Measurements from ENCODE around the gene RABAC1. TPM values are rescaled to one million over a fixed set of nuclear protein-coding genes. Genes with fewer than 3 reads are reported as not detected.

The RABAC1 gene
- total RNA-seq, 1 experiment from 2014 or later: 66.3 TPM

GRCh38 chr19:41907994-41908615 is 51.0 kb downstream of the RABAC1 start:
- intact Hi-C loops (cut with micrococcal nuclease): no loop called here
- BruUV-seq (replicated peaks): no TSS peak
- TF ChIP-seq FOSL1 (IDR thresholded peaks at IDR 0.05; ENCODE audit: low read depth) (no peak), EZH2phosphoT487 (IDR thresholded peaks at IDR 0.05; ENCODE audit: borderline replicate concordance) (no peak), ATF3 (IDR thresholded peaks at IDR 0.05) (no peak), TCF7L2 (IDR thresholded peaks at IDR 0.05; ENCODE audit: borderline replicate concordance, extremely low read depth, insufficient read depth, insufficient read length) (no peak), CEBPB (IDR thresholded peaks at IDR 0.05; ENCODE audit: low read depth) (no peak), POLR2A (IDR thresholded peaks at IDR 0.05; ENCODE audit: borderline replicate concordance, extremely low read depth, insufficient read depth, insufficient read length) (no peak), SRF (IDR thresholded peaks at IDR 0.05; ENCODE audit: low read depth) (no peak), SP1 (IDR thresholded peaks at IDR 0.05; ENCODE audit: low read depth) (no peak), RAD21 (IDR thresholded peaks at IDR 0.05; ENCODE audit: low read depth) (no peak), SIN3A (IDR thresholded peaks at IDR 0.05; ENCODE audit: low read depth) (no peak)

More at GRCh38 chr19:41907994-41908615, 51.0 kb downstream of the RABAC1 start:
- Histone ChIP-seq H3K27me3 (ENCODE audit: insufficient read depth, low read length) (no peaks in the 10 kb centered on the region), H3K36me3 (ENCODE audit: control insufficient read depth in 1 of 2, insufficient read depth in 2 of 2, low read length in 2 of 2) (peaks cover 16 to 20% of the 10 kb centered on the region in 2 experiments; a peak in 3 of 4 replicates), H3K4me2 (ENCODE audit: low read length) (no peak overlapping the region), H3K27ac (ENCODE audit: low read depth, low read length) (no peak overlapping the region), H3K9me2 (ENCODE audit: insufficient read depth) (no peaks in the 10 kb centered on the region), H3K9me3 (ENCODE audit: control insufficient read depth in 1 of 2, insufficient read depth in 1 of 2, low read depth in 1 of 2, low read length in 2 of 2) (no peaks in the 10 kb centered on the region), H3K4me1 (ENCODE audit: control insufficient read depth in 1 of 2, insufficient read depth in 2 of 2, low read length in 2 of 2) (peaks cover 0 to 6% of the 10 kb centered on the region in 2 experiments; a peak in 1 of 4 replicates), H2AFZ (ENCODE audit: low read depth, low read length, poor library complexity, severe bottlenecking) (no peak overlapping the region), H3K79me2 (ENCODE audit: insufficient read depth, low read length) (no peaks in the 10 kb centered on the region), H3K9ac (ENCODE audit: low read length) (no peak overlapping the region), H4K20me1 (ENCODE audit: insufficient read depth) (no peaks in the 10 kb centered on the region), H3K4me3 (replicated peaks in 1 of 2; ENCODE audit: low read depth in 1 of 2, low read length in 2 of 2) (no peak overlapping the region)
- DNase-seq (ENCODE audit: low read depth, low spot score): no peak
- no peak for ATAC-seq
- POLR2A ChIA-PET: no interaction called here
- RAD21 ChIA-PET (ENCODE audit: low non-redundant PET in 1 of 2, low total read pairs in 2 of 2, uncharacterized antibody in 2 of 2, unreplicated experiment in 2 of 2): no interaction called here
- CTCF ChIA-PET: no interaction called here

Measured in HCT116 (cell line).